T-helper 2 cell treated with Interferon-gamma antibody and Interleukin-4, amounts not matched to agents 5 μg/mL and 100 μg/mL, for 36 hours (primary cell): ENCODE data around the gene MOB2.

Source experiments
- DNase-seq: peaks from one replicate; pipeline ENCODE4 v3.0.0; 2021; ENCODE audit warnings: low spot score
- H3K27ac Mint-ChIP-seq: one replicate; pipeline ENCODE4 v1.8.0; 2021; ENCODE audit warnings: mild to moderate bottlenecking, mixed read lengths
- H3K27me3 Mint-ChIP-seq: one replicate; pipeline ENCODE4 v1.8.0; 2021; ENCODE audit warnings: low read depth, mixed read lengths
- H3K36me3 Mint-ChIP-seq: one replicate; pipeline ENCODE4 v1.8.0; 2021; ENCODE audit warnings: low read depth, mixed read lengths
- H3K4me1 Mint-ChIP-seq: one replicate; pipeline ENCODE4 v1.8.0; 2021; ENCODE audit warnings: low read depth, mixed read lengths
- H3K4me3 Mint-ChIP-seq: one replicate; pipeline ENCODE4 v1.8.0; 2022; ENCODE audit warnings: mild to moderate bottlenecking, moderate library complexity, mixed read lengths
- H3K9me3 Mint-ChIP-seq: one replicate; pipeline ENCODE4 v1.8.0; 2021; ENCODE audit warnings: mixed read lengths

The MOB2 gene

GRCh38 chr11:1422981-1423380 is 63.6 kb downstream of the MOB2 start:
- H3K4me1 Mint-ChIP-seq, result no peaks in the 10 kb centered on the region
- DNase-seq, result no peak
- H3K4me3 Mint-ChIP-seq, result no peak overlapping the region
- no peak overlapping the region for H3K27ac Mint-ChIP-seq
- no peaks in the 10 kb centered on the region for H3K27me3 Mint-ChIP-seq
- peaks cover 1% of the 10 kb centered on the region for H3K36me3 Mint-ChIP-seq
- peaks cover 9% of the 10 kb centered on the region for H3K9me3 Mint-ChIP-seq

- Mint-ChIP-seq H3K36me3 (peaks cover 1% of the 10 kb centered on the region), H3K27me3 (no peaks in the 10 kb centered on the region), H3K4me1 (no peaks in the 10 kb centered on the region), H3K4me3 (no peak overlapping the region), H3K27ac (no peak overlapping the region), H3K9me3 (peaks cover 9% of the 10 kb centered on the region)
- no peak for DNase-seq
Measured at GRCh38 chr11:1422481-1422880, 64.1 kb downstream of the MOB2 start.

DNA sequence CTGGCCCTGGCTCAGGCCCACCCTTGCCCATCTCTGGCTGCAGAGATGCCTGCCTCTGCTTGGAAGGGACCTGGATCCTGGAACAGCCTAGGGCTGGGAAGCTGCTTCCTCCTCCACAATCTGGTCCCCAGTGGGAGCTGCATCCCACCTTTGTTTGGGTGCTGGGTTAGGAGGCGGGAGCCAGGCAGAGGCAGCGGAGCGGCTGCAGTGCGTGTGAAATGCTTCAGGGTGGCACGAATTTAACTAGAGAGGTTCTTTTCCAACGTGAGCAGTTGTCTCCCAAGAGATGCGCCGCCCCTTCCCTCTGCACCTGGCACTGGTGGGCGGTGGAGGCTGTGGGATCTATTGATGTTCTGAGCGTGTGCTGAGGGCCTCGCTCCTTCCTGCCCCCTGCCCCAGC is 65.3 kb downstream of the MOB2 start:
- Mint-ChIP-seq H3K27me3 (no peaks in the 10 kb centered on the region), H3K27ac (no peak overlapping the region), H3K36me3 (peaks cover 3% of the 10 kb centered on the region), H3K9me3 (peaks cover 14% of the 10 kb centered on the region), H3K4me1 (no peaks in the 10 kb centered on the region), H3K4me3 (no peak overlapping the region)
- DNase-seq, result no peak

GRCh38 chr11:1419811-1420210 is 66.8 kb downstream of the MOB2 start:
- Mint-ChIP-seq H3K27ac (no peak overlapping the region), H3K27me3 (no peaks in the 10 kb centered on the region), H3K4me1 (no peaks in the 10 kb centered on the region), H3K36me3 (peaks cover 3% of the 10 kb centered on the region), H3K9me3 (peaks cover 18% of the 10 kb centered on the region), H3K4me3 (no peak overlapping the region)
- DNase-seq, result no peak
